HG03175 (cell line): ENCODE measurements around the gene MSH5.

Experiments used
- ATAC-seq: cut with Tn5 transposase; IDR thresholded peaks from one replicate; pipeline ENCODE4 v1.9.1; 2021; ENCODE audit warnings: mild to moderate bottlenecking, moderate library complexity; ENCODE audit not compliant: unreplicated experiment

MSH5 gene

GRCh38 chr6:31712296-31712695 is 27.5 kb upstream of the MSH5 start:
- ATAC-seq, result no peak

GRCh38 chr6:31713465-31713864 is 26.3 kb upstream of the MSH5 start:
- no peak for ATAC-seq

GRCh38 chr6:31713991-31714684 is 25.7 kb upstream of the MSH5 start:
- ATAC-seq, result no peak

GRCh38 chr6:31715022-31715958 is 24.5 kb upstream of the MSH5 start, which contains the start of gene LY6G6D:
LY6G6D (plus strand) TSS chr6:31715348; CDS start chr6:31715356, 8 bp downstream.
- ATAC-seq, result no peak

- ATAC-seq, result no peak
These were observed 22.1 kb upstream of the MSH5 start for GRCh38 chr6:31717499-31718222.

- ATAC-seq, result no peak
These were observed 21.5 kb upstream of the MSH5 start for GRCh38 chr6:31718265-31718664.

GRCh38 chr6:31719001-31719400 is 20.8 kb upstream of the MSH5 start:
- no peak for ATAC-seq

GRCh38 chr6:31720196-31720770 is 19.5 kb upstream of the MSH5 start:
- ATAC-seq, result no peak

GRCh38 chr6:31721351-31722020 is 18.3 kb upstream of the MSH5 start, which contains the start of gene LY6G6C:
LY6G6C (minus strand) TSS chr6:31721746; CDS start chr6:31721679, 67 bp downstream.
- ATAC-seq, result no peak

GRCh38 chr6:31722173-31722572 is 17.6 kb upstream of the MSH5 start:
- ATAC-seq, result no peak

- ATAC-seq, result no peak
These were observed 16.4 kb upstream of the MSH5 start, which contains the start of gene MPIG6B for GRCh38 chr6:31723245-31723979. MPIG6B (plus strand) TSS chr6:31723373; CDS start chr6:31723384, 11 bp downstream.

GRCh38 chr6:31723980-31724691 is 15.7 kb upstream of the MSH5 start:
- no peak for ATAC-seq

GRCh38 chr6:31725502-31726350 is 14.1 kb upstream of the MSH5 start:
- no peak for ATAC-seq

GRCh38 chr6:31727034-31727716 is 12.6 kb upstream of the MSH5 start:
- ATAC-seq, result peak; percentile 73

GRCh38 chr6:31727717-31728671 is 11.8 kb upstream of the MSH5 start:
- no peak for ATAC-seq
